Duodenal mucosa (tissue), 2 donors: ENCODE measurements around the gene EIF4E3.

Source experiments
- H3K27ac ChIP-seq: one replicate; pipeline ENCODE4 v1.7.0; 2013; ENCODE audit warnings: low read depth, low read length
- H3K27me3 ChIP-seq, 2 donors: one replicate each; pipeline ENCODE4 v1.7.0; 2013; ENCODE audit warnings: low read length in 2 of 2, control low read depth in 1 of 2; ENCODE audit not compliant: insufficient read depth in 2 of 2, control insufficient read depth in 1 of 2
- H3K36me3 ChIP-seq, 2 donors: one replicate each; pipeline ENCODE4 v1.7.0; 2013; ENCODE audit warnings: low read length in 2 of 2, control low read depth in 1 of 2; ENCODE audit not compliant: insufficient read depth in 2 of 2, control insufficient read depth in 1 of 2
- H3K4me1 ChIP-seq, 2 donors: one replicate each; pipeline ENCODE4 v1.7.0; 2013; ENCODE audit warnings: low read length in 2 of 2, control low read depth in 1 of 2; ENCODE audit not compliant: insufficient read depth in 2 of 2, control insufficient read depth in 1 of 2
- H3K4me3 ChIP-seq, 2 donors: one replicate each; pipeline ENCODE4 v1.7.0; 2013; ENCODE audit warnings: low read length in 2 of 2, low read depth in 1 of 2
- H3K9ac ChIP-seq, 2 donors: one replicate each; pipeline ENCODE4 v1.7.0; 2013; ENCODE audit warnings: low read length in 2 of 2, low read depth in 1 of 2
- H3K9me3 ChIP-seq, 2 donors: one replicate each; pipeline ENCODE4 v1.7.0; 2013; ENCODE audit warnings: low read length in 2 of 2, control low read depth in 1 of 2; ENCODE audit not compliant: control insufficient read depth in 1 of 2

Gene EIF4E3

GRCh38 chr3:71724171-71724453 lies 1.1 kb downstream of the EIF4E3 start:
- no peaks in the 10 kb centered on the region for H3K9me3 ChIP-seq
- no peaks in the 10 kb centered on the region for H3K27me3 ChIP-seq
- H3K4me1 ChIP-seq, result peaks cover 10 to 13% of the 10 kb centered on the region in 2 donors
- peak overlapping the region; percentile 79 to 91 for H3K4me3 ChIP-seq
- H3K36me3 ChIP-seq, result no peaks in the 10 kb centered on the region
- no peak overlapping the region for H3K27ac ChIP-seq
- H3K9ac ChIP-seq, result peak overlapping the region; percentile 73 to 88

GRCh38 chr3:71723452-71724170 lies 1.6 kb downstream of the EIF4E3 start:
- peaks cover 10 to 13% of the 10 kb centered on the region in 2 donors for H3K4me1 ChIP-seq
- no peaks in the 10 kb centered on the region for H3K9me3 ChIP-seq
- H3K4me3 ChIP-seq, result peak overlapping the region; percentile 79 to 91
- H3K9ac ChIP-seq, result peak overlapping the region; percentile 73 to 88
- no peak overlapping the region for H3K27ac ChIP-seq
- H3K36me3 ChIP-seq, result no peaks in the 10 kb centered on the region
- H3K27me3 ChIP-seq, result no peaks in the 10 kb centered on the region

GRCh38 chr3:71722693-71723092 lies 2.5 kb downstream of the EIF4E3 start:
- Histone ChIP-seq H3K4me1 (peaks cover 10 to 13% of the 10 kb centered on the region in 2 donors), H3K36me3 (no peaks in the 10 kb centered on the region), H3K4me3 (no peak overlapping the region), H3K27me3 (no peaks in the 10 kb centered on the region), H3K27ac (no peak overlapping the region), H3K9me3 (no peaks in the 10 kb centered on the region), H3K9ac (peak overlapping the region in 1 of 2 donors; percentile 7)

- no peak overlapping the region for H3K27ac ChIP-seq
- H3K9ac ChIP-seq, result no peak overlapping the region
- peaks cover 10 to 13% of the 10 kb centered on the region in 2 donors for H3K4me1 ChIP-seq
- no peaks in the 10 kb centered on the region for H3K27me3 ChIP-seq
- no peak overlapping the region for H3K4me3 ChIP-seq
- H3K36me3 ChIP-seq, result no peaks in the 10 kb centered on the region
- no peaks in the 10 kb centered on the region for H3K9me3 ChIP-seq
Measured at GRCh38 chr3:71721651-71722157, 3.5 kb downstream of the EIF4E3 start.

- H3K27ac ChIP-seq, result no peak overlapping the region
- no peak overlapping the region for H3K9ac ChIP-seq
- no peaks in the 10 kb centered on the region for H3K27me3 ChIP-seq
- H3K4me1 ChIP-seq, result peaks cover 10 to 13% of the 10 kb centered on the region in 2 donors
- no peaks in the 10 kb centered on the region for H3K36me3 ChIP-seq
- H3K9me3 ChIP-seq, result no peaks in the 10 kb centered on the region
- no peak overlapping the region for H3K4me3 ChIP-seq
Measured at GRCh38 chr3:71721002-71721401, 4.2 kb downstream of the EIF4E3 start.

- Histone ChIP-seq H3K27ac (no peak overlapping the region), H3K27me3 (no peaks in the 10 kb centered on the region), H3K36me3 (no peaks in the 10 kb centered on the region), H3K4me3 (no peak overlapping the region), H3K4me1 (peaks cover 0 to 5% of the 10 kb centered on the region in 2 donors), H3K9ac (no peak overlapping the region), H3K9me3 (no peaks in the 10 kb centered on the region)
Measured at GRCh38 chr3:71718072-71718471, 7.1 kb downstream of the EIF4E3 start.

GRCh38 chr3:71714595-71714994 lies 10.6 kb downstream of the EIF4E3 start:
- H3K36me3 ChIP-seq, result peaks cover 0 to 6% of the 10 kb centered on the region in 2 donors
- H3K9me3 ChIP-seq, result no peaks in the 10 kb centered on the region
- H3K4me1 ChIP-seq, result peaks cover 0 to 8% of the 10 kb centered on the region in 2 donors
- H3K27ac ChIP-seq, result no peak overlapping the region
- no peak overlapping the region for H3K9ac ChIP-seq
- H3K4me3 ChIP-seq, result no peak overlapping the region
- no peaks in the 10 kb centered on the region for H3K27me3 ChIP-seq

GRCh38 chr3:71713041-71713440 lies 12.2 kb downstream of the EIF4E3 start:
- Histone ChIP-seq H3K27ac (no peak overlapping the region), H3K4me3 (no peak overlapping the region), H3K27me3 (no peaks in the 10 kb centered on the region), H3K4me1 (peaks cover 0 to 8% of the 10 kb centered on the region in 2 donors), H3K9ac (no peak overlapping the region), H3K9me3 (no peaks in the 10 kb centered on the region), H3K36me3 (peaks cover 0 to 6% of the 10 kb centered on the region in 2 donors)

GRCh38 chr3:71710906-71711494 lies 14.2 kb downstream of the EIF4E3 start:
- H3K36me3 ChIP-seq, result peaks cover 5 to 10% of the 10 kb centered on the region in 2 donors
- H3K9me3 ChIP-seq, result no peaks in the 10 kb centered on the region
- H3K4me1 ChIP-seq, result peaks cover 0 to 8% of the 10 kb centered on the region in 2 donors
- no peak overlapping the region for H3K27ac ChIP-seq
- H3K27me3 ChIP-seq, result no peaks in the 10 kb centered on the region
- H3K9ac ChIP-seq, result no peak overlapping the region
- no peak overlapping the region for H3K4me3 ChIP-seq

- no peak overlapping the region for H3K27ac ChIP-seq
- H3K9ac ChIP-seq, result no peak overlapping the region
- H3K9me3 ChIP-seq, result no peaks in the 10 kb centered on the region
- H3K27me3 ChIP-seq, result no peaks in the 10 kb centered on the region
- peaks cover 0 to 8% of the 10 kb centered on the region in 2 donors for H3K4me1 ChIP-seq
- peaks cover 5 to 10% of the 10 kb centered on the region in 2 donors for H3K36me3 ChIP-seq
- no peak overlapping the region for H3K4me3 ChIP-seq
Measured at GRCh38 chr3:71709908-71710511, 15.2 kb downstream of the EIF4E3 start.
